Choroid plexus epithelial cell (primary cell): ENCODE data around the gene FAM118A.
"Not testable (repeated sequence)": the region's sequence is repeated elsewhere in the genome, so short reads cannot be mapped to it uniquely, and the experiment has no call there.

Source experiments
- DNase-seq: peaks from one replicate; pipeline ENCODE4 v3.0.0-alpha.2; 2010; ENCODE audit warnings: low read depth
- H3K4me3 ChIP-seq: 2 replicates; pipeline ENCODE4 v1.5.1; 2011; ENCODE audit warnings: low read depth, mild to moderate bottlenecking, control low read depth, low read length, moderate library complexity
- TF ChIP-seq, protein P1 (sequence below): conservative IDR thresholded peaks from 2 replicates; pipeline ENCODE4 v1.5.1; 2011; ENCODE audit warnings: low read depth, mild to moderate bottlenecking, control low read depth, inconsistent platforms, low read length, moderate library complexity

Gene FAM118A

DNA sequence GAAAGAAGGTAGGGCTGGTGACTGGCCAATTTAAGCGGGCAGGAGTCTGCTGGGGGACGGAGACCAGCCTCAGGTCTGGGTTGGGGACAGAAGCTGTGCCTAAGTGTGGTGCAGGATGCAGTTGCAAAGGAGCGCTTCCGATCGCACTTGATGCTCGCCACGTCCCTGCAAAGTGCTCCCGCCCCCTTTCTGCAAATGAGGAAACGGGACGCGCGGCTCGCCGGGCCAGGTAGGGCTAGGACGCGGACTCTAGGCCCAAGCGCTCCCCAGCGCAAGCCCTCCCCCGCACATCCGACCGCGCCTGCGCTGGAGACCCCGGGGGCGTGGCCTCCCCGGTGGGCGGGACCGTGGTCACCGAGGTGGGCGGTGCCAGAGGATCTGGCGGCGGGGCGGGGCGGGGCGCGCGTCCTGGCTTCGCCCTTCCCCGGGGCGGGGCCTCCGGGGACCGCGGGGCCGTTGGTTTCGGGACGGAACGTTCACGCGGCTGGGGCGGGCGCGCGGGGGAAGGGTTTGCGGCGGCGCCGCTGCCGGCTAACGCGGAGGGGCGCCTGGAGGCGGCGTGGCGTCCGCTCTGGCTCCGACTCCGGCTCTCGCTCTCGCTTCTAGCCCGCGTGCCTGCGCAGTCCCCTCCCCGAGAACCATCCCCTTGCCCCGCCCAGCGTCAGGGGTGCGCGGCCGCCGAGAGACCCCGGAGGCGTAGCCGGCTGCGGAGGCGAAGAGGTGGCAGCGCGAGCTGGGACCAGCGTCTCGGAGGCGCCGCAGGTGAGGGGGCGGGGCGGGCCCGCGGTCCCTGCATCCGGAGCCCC is at the start of gene FAM118A:
TSS of gene FAM118A (plus strand) at position 513 of the 806 bp plus-strand sequence. CDS start 12,446 bp downstream, outside the sequence.
- TF ChIP-seq, protein P1, sequence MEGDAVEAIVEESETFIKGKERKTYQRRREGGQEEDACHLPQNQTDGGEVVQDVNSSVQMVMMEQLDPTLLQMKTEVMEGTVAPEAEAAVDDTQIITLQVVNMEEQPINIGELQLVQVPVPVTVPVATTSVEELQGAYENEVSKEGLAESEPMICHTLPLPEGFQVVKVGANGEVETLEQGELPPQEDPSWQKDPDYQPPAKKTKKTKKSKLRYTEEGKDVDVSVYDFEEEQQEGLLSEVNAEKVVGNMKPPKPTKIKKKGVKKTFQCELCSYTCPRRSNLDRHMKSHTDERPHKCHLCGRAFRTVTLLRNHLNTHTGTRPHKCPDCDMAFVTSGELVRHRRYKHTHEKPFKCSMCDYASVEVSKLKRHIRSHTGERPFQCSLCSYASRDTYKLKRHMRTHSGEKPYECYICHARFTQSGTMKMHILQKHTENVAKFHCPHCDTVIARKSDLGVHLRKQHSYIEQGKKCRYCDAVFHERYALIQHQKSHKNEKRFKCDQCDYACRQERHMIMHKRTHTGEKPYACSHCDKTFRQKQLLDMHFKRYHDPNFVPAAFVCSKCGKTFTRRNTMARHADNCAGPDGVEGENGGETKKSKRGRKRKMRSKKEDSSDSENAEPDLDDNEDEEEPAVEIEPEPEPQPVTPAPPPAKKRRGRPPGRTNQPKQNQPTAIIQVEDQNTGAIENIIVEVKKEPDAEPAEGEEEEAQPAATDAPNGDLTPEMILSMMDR: no peak
- peak within 1 kb of the TSS; percentile 81 for H3K4me3 ChIP-seq

DNA sequence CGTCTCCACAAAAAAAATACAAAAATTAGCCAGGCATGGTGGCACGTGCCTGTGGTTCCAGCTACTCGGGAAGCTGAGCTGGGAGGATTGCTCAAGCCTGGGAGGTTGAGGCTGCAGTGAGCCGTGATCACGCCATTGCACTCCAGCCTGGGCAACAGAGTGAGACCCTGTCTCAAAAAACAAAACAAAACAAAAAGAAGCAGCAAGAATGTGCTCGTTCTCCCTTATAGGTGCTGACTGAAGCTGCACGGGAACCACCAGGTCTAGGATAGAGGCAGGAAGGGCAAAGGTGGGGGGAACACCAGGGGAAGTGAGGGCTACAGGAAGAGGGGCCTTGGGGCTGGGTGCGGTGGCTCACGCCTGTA is 49.4 kb upstream of the FAM118A start:
- H3K4me3 ChIP-seq, DNase-seq: not testable (repeated sequence)

More for the DNA sequence above, at the start of gene FAM118A:
- peak; percentile 93 for DNase-seq

DNA sequence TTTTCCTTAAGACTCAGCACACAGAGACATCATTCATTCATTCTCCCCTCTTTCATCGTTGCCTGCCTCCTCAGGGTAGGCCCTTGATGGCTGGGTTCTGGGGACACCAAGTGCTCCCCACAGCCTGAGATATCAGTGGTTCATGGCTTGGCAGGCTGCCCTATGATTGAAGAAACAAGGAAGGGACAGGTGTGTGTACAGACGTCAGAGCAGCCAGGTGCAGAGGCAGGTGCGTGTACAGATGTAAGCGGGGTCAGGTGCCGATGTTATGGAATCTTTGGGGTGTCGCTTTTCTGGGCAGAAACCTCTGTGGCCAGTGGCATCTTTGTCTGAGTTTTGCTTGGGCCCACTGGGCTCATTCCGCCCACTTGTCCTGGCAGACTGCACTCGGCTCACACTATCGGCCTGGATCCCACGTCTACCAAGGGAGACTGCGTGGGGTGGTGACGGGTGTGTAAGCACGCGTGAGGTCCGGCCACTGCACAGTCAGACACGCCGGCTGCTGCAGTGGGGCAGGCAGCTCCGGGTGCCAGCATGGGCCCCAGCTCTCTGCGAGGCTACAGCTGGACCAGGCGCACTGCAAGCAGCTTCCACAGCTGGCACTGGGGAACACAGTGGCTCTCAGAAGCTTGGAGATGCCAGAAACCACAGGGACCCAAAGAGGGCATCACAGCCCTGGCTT is 48.2 kb upstream of the FAM118A start:
- no peak overlapping the region for H3K4me3 ChIP-seq
- DNase-seq: no peak
- TF ChIP-seq, protein P1: no peak

DNA sequence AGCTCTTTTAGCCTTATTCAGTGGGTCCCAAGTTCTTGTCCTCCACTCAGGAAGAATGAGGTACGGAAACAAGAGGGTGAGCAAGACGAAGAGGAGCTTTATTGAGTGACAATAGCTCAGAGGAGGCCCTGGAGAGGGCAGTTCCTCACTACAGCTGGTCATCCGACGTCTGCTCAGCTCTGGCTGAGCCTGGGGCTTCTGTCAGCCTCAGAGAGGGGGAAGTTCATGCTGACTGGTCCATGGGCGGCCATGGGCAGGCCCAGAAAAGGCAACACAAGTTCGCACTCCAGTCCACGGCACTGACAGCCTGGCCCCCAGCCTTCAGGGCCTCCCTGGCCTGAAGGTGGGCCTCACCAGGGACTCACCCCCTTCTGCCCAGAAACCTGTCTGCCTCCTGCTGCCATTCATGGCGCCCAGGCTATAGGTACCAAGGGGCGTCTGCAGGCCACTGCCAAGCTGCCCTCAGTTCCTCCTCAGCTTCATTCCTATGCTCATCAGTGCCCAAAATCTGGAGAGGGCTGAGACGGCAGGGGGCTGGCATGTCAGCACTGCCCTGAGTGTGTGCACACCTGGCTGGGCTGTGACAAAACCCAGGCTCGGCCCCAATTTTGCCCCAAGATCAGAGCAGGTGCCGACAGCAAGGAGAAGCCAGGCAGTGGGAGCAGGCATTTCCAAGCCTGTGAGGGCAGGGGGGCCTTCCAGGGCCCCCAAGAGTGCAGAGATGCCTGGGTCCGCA is 47.4 kb upstream of the FAM118A start:
- DNase-seq: no peak
- no peak overlapping the region for H3K4me3 ChIP-seq

DNA sequence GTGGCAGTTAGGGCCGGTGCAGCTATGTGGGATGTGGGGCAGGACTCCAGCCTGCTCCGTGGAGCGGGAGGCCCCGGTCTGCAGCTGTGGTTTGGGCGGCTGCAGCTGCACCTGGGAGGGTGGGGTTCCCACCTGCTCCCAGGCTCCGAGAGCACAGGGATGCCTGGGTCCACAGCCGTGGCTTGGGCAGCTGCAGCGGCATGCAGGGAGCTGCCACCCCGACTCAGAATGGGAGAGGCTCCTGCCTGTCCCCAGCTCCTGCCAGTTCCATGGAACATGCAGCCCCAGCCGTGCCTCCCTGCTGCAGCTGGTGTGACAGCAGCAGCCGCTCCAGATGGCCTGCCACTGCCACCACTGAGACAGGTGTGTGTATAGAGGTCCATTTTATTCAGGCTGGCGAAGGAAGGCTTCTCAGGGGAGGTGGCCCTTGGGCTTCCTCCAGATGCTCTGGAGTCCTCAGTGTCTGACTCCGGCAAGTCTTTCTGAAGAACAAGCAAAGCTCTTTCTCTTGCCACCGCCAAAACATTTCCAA is 46.7 kb upstream of the FAM118A start:
- TF ChIP-seq, protein P1: no peak
- DNase-seq: no peak
- no peak overlapping the region for H3K4me3 ChIP-seq

More for the DNA sequence above, 47.4 kb upstream of the FAM118A start:
- TF ChIP-seq, protein P1: no peak

DNA sequence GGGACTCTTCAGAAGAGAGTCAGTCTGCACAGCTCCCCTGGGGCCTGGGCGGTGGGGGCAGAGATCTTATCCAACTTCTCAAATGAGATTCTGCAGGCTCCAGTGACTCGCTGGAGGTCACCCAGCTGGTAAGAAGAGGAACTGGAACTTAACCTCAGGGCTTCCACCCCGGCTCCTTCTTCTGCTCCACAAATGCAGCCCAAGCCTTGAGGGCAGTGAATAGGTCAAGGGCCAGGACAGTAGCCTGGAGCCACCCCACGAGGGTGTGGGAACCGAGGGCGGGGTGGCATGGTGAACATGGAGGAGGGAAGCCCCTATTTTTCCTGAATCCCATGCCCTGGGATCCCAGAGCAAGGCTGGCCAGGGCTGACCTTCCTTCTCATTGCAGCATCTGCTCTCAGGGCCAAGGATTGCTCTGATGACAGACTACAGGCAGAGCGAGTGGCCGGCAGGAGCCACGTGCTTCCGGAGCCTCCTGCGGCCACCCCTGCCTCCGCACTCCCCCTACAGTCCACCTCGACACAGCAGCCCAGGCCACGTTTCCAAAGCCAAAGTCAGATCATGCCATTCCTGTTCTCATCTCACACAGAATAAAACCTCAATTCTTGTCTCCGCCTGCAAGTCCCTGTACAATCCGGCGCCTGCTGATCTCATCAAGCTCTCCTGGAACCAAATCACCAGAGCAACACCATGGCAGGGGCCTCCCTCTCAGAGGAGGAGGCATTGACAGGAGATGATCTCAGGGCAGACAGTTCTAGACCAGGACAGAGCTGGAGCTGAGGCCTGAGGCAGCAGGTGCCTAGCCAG is 46.1 kb upstream of the FAM118A start:
- H3K4me3 ChIP-seq: no peak overlapping the region
- TF ChIP-seq, protein P1: peak; percentile 86
- DNase-seq: peak; percentile 88
